BLaER1 treated with 17β-estradiol and CSF1 and Interleukin-3, amounts not matched to agents 10 nM and 100 nM (cell line): ENCODE results near the gene SERPINA7.

Experiments
- H3K27ac ChIP-seq, 11 experiments: shearing (Covaris generic); formaldehyde crosslinking; 2 replicates each; pipeline ENCODE4 v1.8.1; 2022
- H3K27me3 ChIP-seq, 11 experiments: shearing (Covaris generic); formaldehyde crosslinking; 2 replicates each; pipeline ENCODE4 v1.8.1; 2022
- H3K36me3 ChIP-seq, 11 experiments: shearing (Covaris generic); formaldehyde crosslinking; 2 replicates each; pipeline ENCODE4 v1.8.1; 2022
- H3K4me1 ChIP-seq, 10 experiments: shearing (Covaris generic); formaldehyde crosslinking; 2 replicates each; pipeline ENCODE4 v1.8.1; 2022
- H3K4me2 ChIP-seq, 11 experiments: shearing (Covaris generic); formaldehyde crosslinking; 2 replicates each; pipeline ENCODE4 v1.8.1; 2022
- H3K4me3 ChIP-seq, 10 experiments: shearing (Covaris generic); formaldehyde crosslinking; 2 replicates each; pipeline ENCODE4 v1.8.1; 2022
- H3K9ac ChIP-seq, 11 experiments: shearing (Covaris generic); formaldehyde crosslinking; 2 replicates each; pipeline ENCODE4 v1.8.1; 2022
- H3K9me3 ChIP-seq, 11 experiments: shearing (Covaris generic); formaldehyde crosslinking; replicated peaks in 1 of 11; 2 replicates each; pipeline ENCODE4 v1.8.1; 2022
- H4K20me1 ChIP-seq, 11 experiments: shearing (Covaris generic); formaldehyde crosslinking; 2 replicates each; pipeline ENCODE4 v1.8.1; 2022
- Cebpa-rat ChIP-seq, 11 experiments: shearing (Covaris generic); IDR thresholded peaks; 2 replicates each; pipeline ENCODE4 v1.8.1; 2022

SERPINA7 gene, protein sequence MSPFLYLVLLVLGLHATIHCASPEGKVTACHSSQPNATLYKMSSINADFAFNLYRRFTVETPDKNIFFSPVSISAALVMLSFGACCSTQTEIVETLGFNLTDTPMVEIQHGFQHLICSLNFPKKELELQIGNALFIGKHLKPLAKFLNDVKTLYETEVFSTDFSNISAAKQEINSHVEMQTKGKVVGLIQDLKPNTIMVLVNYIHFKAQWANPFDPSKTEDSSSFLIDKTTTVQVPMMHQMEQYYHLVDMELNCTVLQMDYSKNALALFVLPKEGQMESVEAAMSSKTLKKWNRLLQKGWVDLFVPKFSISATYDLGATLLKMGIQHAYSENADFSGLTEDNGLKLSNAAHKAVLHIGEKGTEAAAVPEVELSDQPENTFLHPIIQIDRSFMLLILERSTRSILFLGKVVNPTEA

DNA sequence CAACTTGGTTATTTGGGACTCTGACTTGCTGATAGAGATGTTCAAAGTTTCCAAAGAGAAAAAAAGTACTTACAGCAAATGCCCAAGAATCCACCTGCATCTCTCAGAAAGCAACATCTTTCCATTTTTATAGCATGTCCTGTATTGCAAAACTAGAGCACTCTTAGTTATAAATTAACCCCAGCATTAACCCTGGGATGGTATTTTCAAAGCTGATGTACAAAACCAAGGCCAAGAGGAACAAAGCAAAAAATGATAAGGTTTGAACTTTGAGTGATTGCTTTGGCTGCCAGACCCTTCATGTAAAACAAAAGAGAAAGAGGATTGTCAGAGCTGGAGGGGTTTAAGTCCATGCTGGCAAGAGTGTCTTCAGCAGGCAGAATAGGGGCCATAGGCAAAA is at the start of gene SERPINA7:
Gene SERPINA7 (minus strand): TSS at position 103 of the 400 bp plus-strand sequence. CDS start 1,669 bp downstream, outside the sequence.
- H3K4me1 ChIP-seq: no peaks in the 10 kb centered on the region
- no peak for TF ChIP-seq Cebpa-rat (IDR thresholded peaks at IDR 0.05)
- H4K20me1 ChIP-seq: no peaks in the 10 kb centered on the region; a peak in 1 of 22 replicates
- H3K9me3 ChIP-seq: no peaks in the 10 kb centered on the region
- no peak within 1 kb of the TSS for H3K27ac ChIP-seq
- no peak within 1 kb of the TSS for H3K4me2 ChIP-seq
- no peak within 1 kb of the TSS for H3K9ac ChIP-seq
- no peaks in the 10 kb centered on the region for H3K36me3 ChIP-seq
- peaks cover 95 to 100% (median 100%) of the 10 kb centered on the region in 11 experiments for H3K27me3 ChIP-seq
- no peak within 1 kb of the TSS for H3K4me3 ChIP-seq

DNA sequence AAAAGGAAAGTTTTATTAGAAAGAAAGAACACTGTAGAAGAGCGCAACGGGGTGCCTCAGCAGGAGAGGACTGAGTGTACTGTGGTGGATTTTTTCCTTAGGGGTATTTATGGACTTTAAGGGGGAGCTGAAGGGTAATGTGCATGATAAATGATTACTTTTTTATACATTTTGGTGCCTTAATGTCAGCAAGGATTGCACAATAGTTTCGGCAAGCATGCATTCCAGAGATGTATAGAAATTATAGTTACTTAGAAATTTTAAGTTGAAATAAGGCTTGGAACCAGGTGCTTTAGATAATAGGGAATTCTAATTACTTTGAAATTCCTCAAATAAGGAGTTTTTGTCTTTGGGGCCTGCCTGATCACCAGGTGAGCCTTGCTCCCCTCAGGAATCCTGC is 30.5 kb upstream of the SERPINA7 start:
- H3K36me3 ChIP-seq: no peaks in the 10 kb centered on the region
- H3K9ac ChIP-seq: no peak overlapping the region
- no peaks in the 10 kb centered on the region for H3K9me3 ChIP-seq
- H3K27ac ChIP-seq: no peak overlapping the region
- H3K27me3 ChIP-seq: peaks cover 21 to 99% (median 87%) of the 10 kb centered on the region in 11 experiments; a peak in 21 of 22 replicates
- TF ChIP-seq Cebpa-rat (IDR thresholded peaks at IDR 0.05): peak in 5 of 11 experiments; percentile 27 to 51 (median 46); a peak in 4 of 22 replicates
- H4K20me1 ChIP-seq: no peaks in the 10 kb centered on the region; a peak in 2 of 22 replicates
- no peak overlapping the region for H3K4me2 ChIP-seq
- H3K4me3 ChIP-seq: no peak overlapping the region
- H3K4me1 ChIP-seq: no peaks in the 10 kb centered on the region

DNA sequence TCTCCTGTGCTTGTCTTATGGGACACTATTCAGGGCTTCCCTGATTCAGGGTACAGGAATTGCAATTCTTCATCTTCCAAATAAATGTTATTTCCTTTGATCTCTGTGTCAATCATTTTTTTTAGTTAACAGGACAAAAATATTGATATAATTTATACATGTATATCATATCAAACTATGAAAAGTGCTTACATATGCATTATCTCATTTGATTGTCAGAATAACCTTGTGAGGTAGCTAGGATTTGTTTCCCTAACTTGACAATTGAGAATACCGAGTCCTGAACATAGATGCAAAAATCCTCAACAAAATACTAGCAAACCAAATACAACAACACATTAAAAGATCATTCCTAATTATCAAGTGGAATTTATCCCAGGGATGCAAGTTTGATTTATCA is 11.5 kb upstream of the SERPINA7 start:
- peaks cover 4 to 20% (median 9%) of the 10 kb centered on the region in 11 experiments; a peak in 16 of 22 replicates for H3K9me3 ChIP-seq
- no peaks in the 10 kb centered on the region for H3K36me3 ChIP-seq
- no peaks in the 10 kb centered on the region for H4K20me1 ChIP-seq
- no peaks in the 10 kb centered on the region for H3K4me1 ChIP-seq
- no peak for TF ChIP-seq Cebpa-rat (IDR thresholded peaks at IDR 0.05)
- peaks cover 71 to 100% (median 98%) of the 10 kb centered on the region in 11 experiments for H3K27me3 ChIP-seq
- no peak overlapping the region for H3K9ac ChIP-seq
- no peak overlapping the region for H3K4me2 ChIP-seq
- H3K4me3 ChIP-seq: no peak overlapping the region
- H3K27ac ChIP-seq: no peak overlapping the region

DNA sequence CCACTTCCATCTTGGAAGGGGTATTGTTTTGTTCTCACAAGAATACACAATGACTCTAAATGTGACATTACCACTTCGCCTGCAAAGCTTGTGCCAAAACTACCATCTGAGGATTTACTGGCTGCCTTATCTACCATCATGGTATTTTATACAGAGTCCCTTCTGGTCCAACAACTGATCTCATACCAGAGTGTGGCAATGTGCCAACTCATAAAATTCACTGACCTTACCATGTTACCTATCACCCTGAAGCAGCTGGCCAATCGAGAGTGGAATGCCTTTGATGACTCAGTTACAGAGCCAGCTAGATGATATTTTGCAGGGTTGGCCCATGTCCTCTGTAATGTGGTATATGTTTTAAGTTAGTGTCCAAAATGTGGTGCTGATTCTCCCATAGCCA is 3.8 kb upstream of the SERPINA7 start:
- Histone ChIP-seq H3K9me3 (no peaks in the 10 kb centered on the region), H3K36me3 (no peaks in the 10 kb centered on the region), H4K20me1 (no peaks in the 10 kb centered on the region; a peak in 1 of 22 replicates), H3K27ac (no peak overlapping the region), H3K27me3 (peaks cover 94 to 100% (median 99%) of the 10 kb centered on the region in 11 experiments), H3K4me1 (no peaks in the 10 kb centered on the region), H3K4me2 (no peak overlapping the region), H3K9ac (no peak overlapping the region), H3K4me3 (no peak overlapping the region)
- no peak for TF ChIP-seq Cebpa-rat (IDR thresholded peaks at IDR 0.05)

DNA sequence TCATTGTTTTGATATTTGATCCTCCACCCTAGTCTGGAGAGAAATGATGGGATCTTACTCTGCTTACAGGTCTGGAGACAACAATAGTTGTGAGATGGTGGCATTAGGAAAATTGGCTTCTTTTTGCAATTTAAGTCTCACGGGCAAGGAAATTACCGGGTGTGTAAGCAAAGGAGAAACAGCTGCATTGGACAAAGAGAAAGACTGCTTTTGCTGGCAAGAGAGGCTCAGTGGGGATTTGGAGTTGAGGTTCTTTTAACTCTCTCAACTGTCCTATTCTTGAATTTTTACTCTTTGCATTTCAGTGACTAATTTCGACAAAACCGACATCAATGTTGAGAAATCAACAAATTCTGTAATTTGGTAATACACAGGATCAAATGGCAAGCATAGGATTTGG is 2.3 kb upstream of the SERPINA7 start:
- TF ChIP-seq Cebpa-rat (IDR thresholded peaks at IDR 0.05): no peak
- H3K9ac ChIP-seq: no peak overlapping the region

DNA sequence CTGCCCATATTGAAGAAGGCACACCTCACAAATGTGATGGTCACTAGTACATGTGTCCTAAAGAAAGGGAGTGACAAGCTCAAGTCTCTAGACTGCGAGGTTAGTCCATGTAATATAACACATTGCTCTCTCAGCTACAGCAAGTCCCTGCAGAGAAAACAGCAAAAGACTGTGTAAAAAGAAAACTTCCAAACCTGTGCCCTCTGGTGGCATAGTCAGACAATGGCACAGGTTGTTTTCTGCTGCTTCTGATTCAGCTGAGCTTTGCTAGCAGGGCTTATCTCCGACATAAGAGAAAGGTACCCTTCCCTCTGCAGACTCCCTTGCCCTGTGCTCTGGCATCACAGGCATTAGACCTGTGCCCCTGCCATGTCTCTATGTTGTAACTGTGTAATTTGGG is 1.4 kb upstream of the SERPINA7 start:
- Histone ChIP-seq H3K9me3 (no peaks in the 10 kb centered on the region), H3K36me3 (no peaks in the 10 kb centered on the region), H3K4me2 (no peak overlapping the region), H3K9ac (no peak overlapping the region), H3K27me3 (peaks cover 93 to 100% (median 99%) of the 10 kb centered on the region in 11 experiments), H3K27ac (no peak overlapping the region), H3K4me3 (no peak overlapping the region), H4K20me1 (no peaks in the 10 kb centered on the region; a peak in 1 of 22 replicates), H3K4me1 (no peaks in the 10 kb centered on the region)
- TF ChIP-seq Cebpa-rat (IDR thresholded peaks at IDR 0.05): no peak

More for the DNA sequence above, 2.3 kb upstream of the SERPINA7 start:
- H3K36me3 ChIP-seq: no peaks in the 10 kb centered on the region
- no peaks in the 10 kb centered on the region for H3K9me3 ChIP-seq
- H3K4me3 ChIP-seq: no peak overlapping the region
- H4K20me1 ChIP-seq: no peaks in the 10 kb centered on the region; a peak in 1 of 22 replicates
- peaks cover 94 to 100% (median 99%) of the 10 kb centered on the region in 11 experiments for H3K27me3 ChIP-seq
- no peak overlapping the region for H3K27ac ChIP-seq
- H3K4me2 ChIP-seq: no peak overlapping the region
- H3K4me1 ChIP-seq: no peaks in the 10 kb centered on the region

DNA sequence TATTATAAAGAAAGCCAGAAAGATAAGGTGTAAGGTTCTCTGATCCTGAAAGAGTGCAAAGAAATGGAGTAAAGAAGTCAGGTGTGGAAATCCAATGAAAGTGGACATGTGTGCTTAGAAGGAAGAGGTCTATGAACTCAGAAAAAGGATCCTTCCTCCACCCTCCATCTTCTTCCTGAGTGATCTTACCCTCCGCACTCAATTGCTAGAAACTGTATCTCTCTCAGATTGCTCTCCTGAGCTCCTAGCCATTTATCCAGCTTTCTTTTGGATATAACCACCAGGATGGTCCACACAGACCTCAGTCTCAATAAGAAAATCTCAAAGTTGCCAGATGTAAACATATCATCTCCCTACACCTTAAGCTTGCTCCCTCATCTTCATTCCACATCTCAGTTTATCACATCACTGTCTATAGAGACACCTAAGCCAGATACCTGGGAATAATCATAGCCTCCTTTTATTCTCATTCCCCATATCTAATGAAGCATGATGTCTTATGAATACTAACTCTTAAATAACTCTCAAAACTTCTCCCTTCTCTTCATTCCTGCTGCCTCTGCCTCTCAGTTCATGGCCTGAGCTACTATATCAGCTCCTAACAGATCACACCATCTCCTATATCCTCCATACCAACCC is 573 bp downstream of the SERPINA7 start:
- Histone ChIP-seq H3K36me3 (no peaks in the 10 kb centered on the region), H3K27me3 (peaks cover 97 to 100% (median 100%) of the 10 kb centered on the region in 11 experiments), H3K27ac (no peak overlapping the region), H3K9me3 (no peaks in the 10 kb centered on the region), H4K20me1 (no peaks in the 10 kb centered on the region; a peak in 1 of 22 replicates), H3K4me1 (no peaks in the 10 kb centered on the region), H3K9ac (no peak overlapping the region), H3K4me2 (no peak overlapping the region), H3K4me3 (no peak overlapping the region)
- no peak for TF ChIP-seq Cebpa-rat (IDR thresholded peaks at IDR 0.05)

DNA sequence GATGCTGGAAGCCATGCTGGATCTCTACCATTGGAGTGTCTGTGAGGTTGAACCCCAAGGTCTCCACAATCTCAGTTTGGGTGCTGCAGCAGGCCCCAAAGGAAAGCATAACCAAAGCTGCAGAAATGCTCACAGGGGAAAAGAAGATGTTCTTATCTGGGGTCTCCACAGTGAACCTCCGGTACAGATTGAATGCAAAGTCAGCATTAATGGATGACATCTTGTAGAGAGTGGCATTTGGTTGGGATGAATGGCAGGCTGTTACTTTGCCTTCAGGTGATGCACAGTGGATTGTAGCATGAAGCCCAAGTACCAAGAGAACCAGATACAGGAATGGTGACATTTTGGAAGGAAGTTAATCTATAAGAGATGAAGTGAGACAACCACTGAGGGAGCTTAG is 1.8 kb downstream of the SERPINA7 start:
- H3K4me3 ChIP-seq: no peak overlapping the region
- H3K9ac ChIP-seq: no peak overlapping the region
- no peaks in the 10 kb centered on the region for H3K9me3 ChIP-seq
- H3K4me2 ChIP-seq: no peak overlapping the region
- 0 out of 20 replicates have a peak, but pooled peaks cover 0 to 1% (median 0%) of the 10 kb centered on the region in 10 experiments for H3K4me1 ChIP-seq
- no peak overlapping the region for H3K27ac ChIP-seq
- H3K36me3 ChIP-seq: no peaks in the 10 kb centered on the region
- H4K20me1 ChIP-seq: no peaks in the 10 kb centered on the region; a peak in 1 of 22 replicates
- H3K27me3 ChIP-seq: peaks cover 97 to 100% (median 100%) of the 10 kb centered on the region in 11 experiments
- TF ChIP-seq Cebpa-rat (IDR thresholded peaks at IDR 0.05): no peak

DNA sequence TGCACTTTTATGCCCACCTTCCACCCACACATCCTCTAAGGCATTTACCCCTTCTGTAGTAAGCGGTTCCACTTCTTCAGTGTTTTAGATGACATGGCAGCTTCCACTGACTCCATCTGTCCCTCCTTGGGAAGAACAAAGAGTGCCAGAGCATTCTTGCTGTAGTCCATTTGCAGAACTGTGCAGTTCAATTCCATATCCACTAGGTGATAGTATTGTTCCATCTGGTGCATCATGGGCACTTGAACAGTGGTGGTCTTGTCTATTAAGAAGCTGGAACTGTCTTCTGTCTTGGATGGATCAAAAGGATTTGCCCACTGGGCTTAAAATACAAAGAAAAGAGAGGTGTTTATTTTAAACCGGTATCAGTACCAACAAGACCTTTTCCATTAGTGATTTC is 3.5 kb downstream of the SERPINA7 start:
- Histone ChIP-seq H3K4me1 (0 out of 20 replicates have a peak, but pooled peaks cover 0 to 4% (median 0%) of the 10 kb centered on the region in 10 experiments), H4K20me1 (no peaks in the 10 kb centered on the region; a peak in 2 of 22 replicates), H3K4me3 (no peak overlapping the region), H3K27me3 (peaks cover 97 to 100% (median 100%) of the 10 kb centered on the region in 11 experiments), H3K27ac (no peak overlapping the region), H3K4me2 (no peak overlapping the region), H3K9me3 (no peaks in the 10 kb centered on the region), H3K36me3 (no peaks in the 10 kb centered on the region), H3K9ac (no peak overlapping the region)
- no peak for TF ChIP-seq Cebpa-rat (IDR thresholded peaks at IDR 0.05)
